Hematopoietic multipotent progenitor cell treated with erythropoietin and hydrocortisone succinate and interleukin-3 and kit ligand, for 8 days (in vitro differentiated cells): ENCODE data around the gene TRIO.

Experiments
- DNase-seq: peaks from one replicate; pipeline ENCODE4 v3.0.0-alpha.2; 2015

The TRIO gene

DNA sequence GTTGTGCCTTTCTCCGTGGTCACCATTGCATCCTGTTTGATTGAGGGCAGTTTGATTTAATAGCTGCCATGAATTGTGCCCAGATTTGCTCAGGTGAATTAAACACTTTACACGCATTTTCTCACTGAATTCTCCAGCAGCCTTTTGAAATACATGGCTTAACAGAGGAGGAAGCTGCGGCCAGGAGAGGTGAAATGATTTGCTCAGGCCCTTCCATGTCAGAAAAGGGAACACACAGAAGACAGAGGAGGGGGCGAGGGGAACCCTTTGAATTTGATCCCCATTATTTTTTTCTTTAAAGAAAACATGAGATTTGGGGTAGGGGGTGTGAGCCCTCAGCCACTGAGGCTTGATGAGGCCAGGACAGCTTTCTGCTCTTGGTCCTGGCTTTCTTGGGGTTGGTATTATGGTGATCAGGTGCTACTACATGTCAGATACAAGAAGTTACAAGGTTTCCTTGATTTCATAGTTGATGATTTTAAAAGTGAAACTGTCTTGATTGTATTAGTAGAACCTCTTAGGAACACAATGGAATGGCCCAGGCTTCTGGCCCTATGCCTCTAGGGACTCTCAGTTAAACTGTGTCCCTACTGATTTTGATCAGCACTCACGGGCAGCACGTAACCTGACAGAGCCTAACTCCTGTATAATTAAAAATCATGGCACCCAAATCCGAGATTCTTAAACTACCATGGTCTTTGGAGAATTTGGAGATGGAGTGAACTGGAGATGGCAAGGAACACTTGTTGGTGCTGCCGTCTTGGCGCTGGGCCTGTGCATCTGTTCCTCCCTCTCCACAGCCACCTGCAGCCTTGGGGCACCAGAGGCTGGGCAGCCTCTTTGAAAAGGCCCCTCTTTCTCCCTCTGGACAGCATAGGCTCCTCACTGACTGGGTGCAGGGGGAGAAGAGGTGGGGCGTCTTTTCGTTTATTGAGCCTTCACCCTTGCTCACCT, 107.9 kb downstream of the TRIO start:
- DNase-seq = no peak

DNA sequence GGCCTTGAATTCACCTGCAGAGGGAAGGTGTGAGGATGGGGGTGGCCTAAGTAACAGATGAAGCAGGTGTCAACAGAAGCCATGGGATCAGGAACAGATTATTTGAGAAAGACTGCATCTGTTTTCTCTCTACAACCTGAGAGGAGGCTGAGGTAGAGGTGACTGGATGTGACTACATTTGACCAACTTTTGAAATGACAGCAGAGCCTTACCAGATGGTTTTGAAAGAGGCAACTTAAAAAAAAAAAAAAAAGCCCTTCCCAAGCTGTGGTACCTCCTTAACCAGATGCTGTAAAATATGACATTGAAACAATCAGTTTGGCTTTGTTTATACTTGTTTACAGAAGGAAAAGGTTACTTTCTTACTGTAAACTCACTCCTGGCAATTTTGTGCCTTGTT, 108.6 kb downstream of the TRIO start:
- no peak for DNase-seq

DNA sequence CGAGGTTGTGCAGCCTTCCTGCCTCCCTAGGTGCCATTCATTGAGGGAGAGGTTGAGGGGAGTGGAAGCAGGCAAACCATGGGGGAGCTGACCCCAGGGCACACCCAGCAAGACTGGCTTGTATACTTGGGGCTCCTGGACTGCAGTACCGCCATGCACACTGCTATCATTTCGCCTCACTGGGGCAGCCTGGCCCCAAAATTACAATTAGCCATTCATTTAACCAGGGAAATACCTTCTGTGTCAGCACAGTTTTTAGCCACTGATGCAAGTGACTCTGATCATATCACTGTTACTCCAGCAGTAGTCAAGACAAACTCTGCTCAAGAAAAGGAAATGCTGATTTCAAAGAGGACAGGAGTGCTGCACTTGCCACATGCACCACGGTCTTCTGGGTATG, 109.7 kb downstream of the TRIO start:
- DNase-seq = no peak

DNA sequence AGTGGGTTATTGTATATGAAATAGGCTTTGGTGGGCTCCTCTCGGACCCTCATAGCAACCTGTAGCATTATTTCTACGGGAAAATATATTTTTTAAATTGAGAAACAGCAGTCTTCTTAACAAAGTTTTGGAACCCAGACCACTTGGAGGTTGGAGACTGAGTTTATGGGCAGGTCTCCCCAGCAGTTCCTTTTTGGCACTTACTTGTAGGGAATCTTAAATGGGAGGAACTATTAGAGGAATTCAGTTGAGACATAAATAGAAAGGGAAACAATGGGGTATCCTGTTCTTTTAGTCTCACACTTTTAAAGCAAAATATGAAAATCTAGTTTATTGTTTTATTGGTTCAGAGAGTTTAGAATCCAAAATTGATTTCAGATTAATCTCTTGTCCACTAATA, 111.5 kb downstream of the TRIO start:
- no peak for DNase-seq

DNA sequence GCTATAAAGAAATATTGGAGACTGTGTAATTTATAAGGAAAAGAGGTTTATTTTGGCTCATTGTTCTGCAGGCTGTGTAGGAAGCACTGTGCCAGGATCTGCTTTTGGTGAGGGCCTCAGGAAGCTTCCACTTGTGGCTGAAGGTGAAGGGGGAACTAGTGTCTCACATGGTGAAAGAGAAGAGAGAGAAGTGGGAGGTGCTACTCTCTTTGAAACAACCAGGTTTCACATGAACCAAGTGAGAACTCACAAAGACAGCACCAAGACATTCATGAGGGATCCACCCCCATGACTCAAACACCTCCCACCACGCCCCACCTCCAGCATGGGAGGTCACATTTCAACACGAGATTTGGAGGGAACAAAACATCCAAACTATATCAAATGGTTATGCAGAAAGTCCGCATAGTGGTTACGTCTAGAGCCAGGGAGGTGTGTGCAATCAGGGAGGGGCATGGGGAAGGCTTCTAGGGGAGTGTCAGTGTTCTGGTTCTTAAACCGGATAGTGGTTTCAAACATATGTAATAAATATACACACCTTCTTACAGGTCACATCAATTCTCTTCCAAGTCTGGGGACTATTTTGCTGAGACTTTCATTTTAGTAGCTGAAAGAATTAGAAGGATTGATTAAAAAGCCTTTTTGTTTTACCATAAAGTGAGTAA, 113.0 kb downstream of the TRIO start:
- DNase-seq = no peak

DNA sequence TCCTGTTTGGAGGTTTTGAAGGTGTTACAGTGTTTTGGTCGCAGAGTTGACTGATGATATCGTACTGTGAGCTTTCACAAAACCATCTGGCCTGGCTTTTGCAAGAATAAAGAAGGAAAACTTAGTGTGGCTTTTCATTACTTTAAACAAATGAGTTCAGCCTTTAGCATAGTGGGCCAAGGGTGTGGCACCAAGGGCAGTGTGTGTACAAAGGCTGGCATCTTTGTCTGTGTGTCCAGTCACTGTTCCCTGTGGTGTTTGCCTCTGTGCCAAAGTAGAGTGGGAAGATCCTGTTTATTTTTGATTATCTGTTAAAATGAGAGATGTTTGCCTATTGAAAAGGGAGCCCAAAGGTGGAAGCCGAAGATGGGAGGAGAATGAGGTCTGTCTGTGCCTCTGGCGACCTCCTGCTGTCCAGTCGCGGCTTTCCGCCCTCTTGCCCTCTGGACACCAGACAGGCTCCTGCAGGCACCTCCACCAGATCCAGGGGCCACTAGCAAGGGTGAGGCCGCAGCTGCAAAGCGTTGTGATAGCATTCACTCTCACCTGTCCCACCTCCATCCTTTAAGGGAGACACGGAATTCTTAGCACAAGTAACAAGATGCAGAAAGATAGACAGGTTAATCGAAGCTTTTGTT, 113.7 kb downstream of the TRIO start:
- DNase-seq = no peak

DNA sequence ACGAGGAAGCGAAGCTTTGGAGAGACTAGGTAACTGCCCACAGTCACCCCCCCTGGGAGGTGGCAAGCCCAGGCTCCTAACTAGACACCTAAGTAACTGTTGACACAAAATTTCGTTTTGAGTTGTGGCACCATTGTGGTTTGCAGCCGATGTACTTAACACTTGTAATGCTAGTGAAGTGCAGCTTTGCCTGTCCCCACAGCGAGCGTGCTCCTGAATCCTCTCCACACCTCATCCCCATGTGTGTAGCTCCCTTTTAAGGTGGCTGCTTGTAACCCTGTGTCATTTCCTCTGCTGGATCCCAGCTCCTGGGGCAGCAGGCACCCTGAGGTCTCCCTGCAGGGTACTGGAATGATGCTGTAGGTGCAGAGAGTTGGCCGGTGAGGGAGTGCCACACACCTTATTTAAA, 114.9 kb downstream of the TRIO start:
- DNase-seq = no peak

DNA sequence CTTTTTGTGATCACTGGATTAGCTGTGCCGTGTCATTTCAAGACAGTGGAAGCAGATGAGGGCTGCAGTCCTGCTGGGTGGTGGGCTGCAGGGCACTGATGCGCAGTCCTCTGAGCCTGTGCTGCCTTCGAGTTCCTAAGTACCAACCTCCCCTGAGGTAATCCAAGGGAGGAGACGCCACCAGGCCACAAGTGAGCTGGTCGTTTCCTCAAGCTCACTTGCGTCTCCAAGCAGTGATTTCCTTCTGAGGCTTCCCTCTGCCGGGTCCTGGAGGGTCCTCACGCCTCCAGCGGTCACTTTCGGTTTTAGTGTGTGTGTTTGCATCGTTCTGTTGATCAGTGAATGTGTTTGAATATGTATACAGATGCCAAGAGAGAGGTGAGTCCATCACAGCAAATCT, 115.7 kb downstream of the TRIO start:
- no peak for DNase-seq

DNA sequence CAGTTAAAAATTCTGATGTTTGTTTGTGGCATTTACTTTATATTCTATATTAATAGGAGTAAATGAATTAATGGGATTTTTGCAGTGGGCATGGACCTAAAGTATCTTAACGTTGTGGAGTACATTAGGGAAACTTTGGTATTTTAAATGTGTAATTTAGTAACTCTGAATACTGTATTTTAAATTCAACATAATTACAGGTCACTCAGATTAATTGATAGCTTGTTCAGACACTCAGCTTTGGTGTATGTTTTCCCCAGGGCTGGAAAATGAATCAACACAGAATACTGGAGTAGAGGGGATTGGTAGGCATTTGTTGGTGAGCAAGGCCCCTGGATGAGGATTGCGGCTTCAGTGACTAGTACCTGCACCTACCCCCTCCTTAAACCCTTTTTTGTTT, 117.5 kb downstream of the TRIO start:
- DNase-seq = no peak

DNA sequence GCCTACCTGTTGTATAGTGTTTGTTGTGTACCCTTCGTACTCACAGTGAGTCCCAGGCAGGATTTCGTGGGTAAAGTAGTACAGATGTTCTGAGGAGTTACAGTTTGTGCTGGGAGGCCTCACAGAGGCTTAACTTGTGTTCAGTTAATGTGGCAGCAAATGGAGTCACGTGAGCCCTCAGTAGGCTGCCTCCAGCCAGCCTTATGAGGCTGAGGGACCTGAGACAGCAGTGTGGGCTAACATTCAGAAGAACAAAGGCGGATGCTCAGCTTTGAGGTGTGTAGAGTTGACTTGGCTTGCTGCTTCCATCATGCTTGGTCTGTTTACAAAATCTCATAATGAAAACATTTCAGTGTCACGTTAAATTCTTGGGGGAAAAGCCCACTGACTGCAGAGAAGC, 118.1 kb downstream of the TRIO start:
- no peak for DNase-seq

DNA sequence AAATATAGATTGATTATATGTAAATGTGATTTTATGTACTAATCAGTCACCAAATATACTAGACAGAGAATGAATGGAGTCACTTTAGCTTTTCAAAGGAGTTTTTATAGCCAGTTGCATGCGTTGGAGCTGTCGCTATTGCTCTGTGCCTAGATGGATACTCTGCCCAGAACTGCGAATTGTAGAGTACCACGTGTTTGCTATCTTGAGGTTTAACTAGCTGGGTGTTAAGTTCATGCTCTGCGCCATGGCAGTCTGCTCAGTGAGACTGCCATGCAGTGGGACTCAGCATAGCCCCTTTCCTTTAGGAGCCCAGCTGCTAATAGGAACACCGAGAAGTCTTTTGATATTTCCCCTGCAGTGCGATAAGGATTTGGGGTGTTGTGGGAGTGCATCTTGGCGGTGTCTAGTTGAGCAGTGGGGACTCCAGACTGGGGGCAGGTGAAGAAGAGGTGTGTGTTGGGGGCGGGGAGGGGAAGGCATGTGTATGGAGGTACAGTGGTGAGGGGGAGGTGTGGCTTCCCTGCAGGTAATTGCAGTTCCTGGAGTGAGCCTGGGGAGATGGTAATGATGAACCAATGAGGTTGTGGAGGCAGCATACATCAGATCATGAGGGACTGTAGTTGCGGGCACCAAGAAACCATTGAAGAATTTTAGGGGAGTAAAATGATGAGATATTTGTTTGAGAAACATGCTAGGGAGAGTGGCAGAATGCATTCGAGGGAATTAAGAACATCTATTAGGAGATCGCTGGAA, 118.9 kb downstream of the TRIO start:
- DNase-seq = no peak

DNA sequence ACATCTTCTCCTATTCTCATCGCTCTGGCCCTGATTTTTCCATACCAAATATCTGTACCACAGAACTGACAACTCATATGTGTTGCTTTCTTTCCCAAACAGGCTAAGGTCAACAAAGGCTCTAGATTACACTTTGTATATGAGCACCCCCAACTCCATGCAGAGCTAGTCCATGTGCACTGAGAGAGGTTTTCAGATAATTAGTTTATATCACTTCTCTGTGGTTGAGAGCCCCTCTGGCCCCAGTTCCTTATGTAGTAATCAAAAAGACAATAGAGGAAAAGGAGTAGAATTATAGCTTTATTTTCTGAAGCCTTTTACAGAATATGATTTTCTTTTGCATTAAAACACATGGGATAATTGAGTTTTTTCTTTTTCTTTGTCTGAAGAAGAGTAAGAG, 120.0 kb downstream of the TRIO start:
- no peak for DNase-seq

DNA sequence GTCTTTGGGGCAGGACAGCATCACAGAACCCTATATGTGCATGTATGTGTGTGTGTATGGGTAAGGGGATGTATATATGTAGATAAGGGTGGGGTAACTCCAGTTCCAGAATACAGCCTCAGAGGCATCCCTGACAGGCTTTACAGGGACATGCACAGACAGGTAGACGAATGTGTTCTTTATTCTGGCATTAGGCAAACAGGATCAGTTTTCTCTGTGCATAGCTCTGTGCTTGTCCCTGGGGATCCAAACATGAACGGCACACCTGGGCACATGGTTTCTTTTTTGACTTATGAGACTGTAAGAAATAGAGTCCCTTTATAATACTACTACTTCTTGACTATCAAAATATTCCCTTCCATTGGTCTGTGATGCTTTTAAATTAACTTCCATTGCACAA, 120.6 kb downstream of the TRIO start:
- DNase-seq = no peak

DNA sequence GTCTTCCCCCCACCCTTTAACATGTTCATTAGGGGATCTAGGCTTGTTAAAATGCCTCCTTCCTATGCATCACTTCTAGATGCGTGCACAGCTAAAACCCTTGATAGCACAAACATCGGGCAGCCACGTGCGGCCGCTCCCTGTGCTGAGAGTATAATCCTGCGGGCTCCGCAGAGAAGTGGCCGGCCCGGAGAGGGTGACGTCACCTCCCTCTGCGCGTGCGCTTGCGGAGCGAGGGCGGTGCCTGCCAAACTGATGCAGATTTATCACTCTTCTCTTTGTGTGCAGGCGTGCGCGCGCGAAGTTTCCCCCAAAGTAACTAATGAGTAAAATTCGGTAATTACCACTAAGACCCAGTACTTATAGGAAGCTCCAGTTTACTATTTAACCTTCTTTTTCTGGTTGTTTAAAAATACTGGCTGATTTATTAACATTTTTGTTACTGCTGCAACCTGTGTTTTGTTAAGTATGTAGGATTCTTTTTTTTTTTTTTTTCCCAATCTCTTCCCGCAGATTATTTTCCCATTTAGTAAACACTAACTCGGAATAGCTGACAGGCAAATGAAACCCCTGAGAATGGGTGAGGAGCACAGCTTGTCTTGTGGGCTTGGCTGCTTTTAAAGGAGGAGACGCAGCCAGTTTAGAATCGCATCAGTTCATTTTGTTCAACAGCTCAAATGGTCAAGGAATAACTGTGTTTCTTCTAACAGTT, 121.6 kb downstream of the TRIO start:
- DNase-seq = peak; percentile 86

DNA sequence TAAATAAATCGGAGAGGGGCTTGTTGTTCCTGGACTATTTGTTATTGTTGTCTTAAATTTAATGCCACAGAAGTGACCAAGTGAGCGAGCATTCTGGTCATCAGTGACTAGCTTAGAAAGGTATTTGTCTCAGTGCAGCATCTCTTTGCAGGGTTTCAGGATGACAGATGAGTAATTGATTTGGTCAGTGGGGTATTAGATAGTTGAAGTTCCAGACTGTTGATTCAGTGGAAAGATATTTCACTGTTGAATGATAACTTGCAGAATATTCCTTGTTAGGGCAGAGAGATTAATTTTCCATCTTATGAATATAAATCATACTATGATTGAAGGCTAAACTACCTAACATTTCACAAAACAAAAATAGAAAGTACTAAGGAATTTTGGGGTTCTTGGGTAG, 122.4 kb downstream of the TRIO start:
- DNase-seq = no peak

DNA sequence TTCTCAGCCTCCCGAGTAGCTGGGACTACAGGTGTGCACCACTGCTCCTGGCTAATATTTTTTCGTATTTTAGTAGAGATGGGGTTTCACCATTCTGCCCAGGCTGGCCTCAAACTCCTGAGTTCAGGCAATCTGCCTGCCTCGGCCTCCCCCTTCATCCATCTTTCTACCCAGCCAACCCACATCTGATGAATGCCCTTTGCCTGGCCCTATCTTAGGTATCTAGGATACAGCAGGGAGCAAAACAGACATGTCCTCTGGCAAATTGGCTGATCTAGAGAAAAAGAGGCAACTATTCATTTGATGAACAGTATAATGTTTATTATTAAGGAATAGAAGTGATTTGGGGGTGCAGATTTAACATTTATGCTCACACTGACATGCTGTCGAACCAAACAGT, 123.0 kb downstream of the TRIO start:
- no peak for DNase-seq

DNA sequence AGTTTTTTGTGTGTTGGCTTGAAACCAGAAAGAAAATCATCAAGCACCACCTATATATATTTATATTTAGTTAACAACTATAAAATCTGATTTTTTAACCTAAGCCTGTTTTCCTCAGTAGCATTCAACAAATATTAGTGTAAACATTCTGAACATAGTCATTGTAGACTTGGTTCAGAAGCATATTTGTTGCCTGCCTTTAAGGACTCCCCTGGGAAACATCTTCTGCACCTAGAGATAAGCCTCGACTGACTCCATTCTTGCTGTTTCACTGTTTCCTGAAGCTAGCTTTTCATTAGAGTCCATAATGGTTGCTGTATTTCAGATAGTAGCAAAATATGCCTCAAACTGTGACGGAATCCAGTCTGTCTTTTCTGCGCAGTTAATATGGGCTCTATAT, 123.5 kb downstream of the TRIO start:
- peak; percentile 64 for DNase-seq

DNA sequence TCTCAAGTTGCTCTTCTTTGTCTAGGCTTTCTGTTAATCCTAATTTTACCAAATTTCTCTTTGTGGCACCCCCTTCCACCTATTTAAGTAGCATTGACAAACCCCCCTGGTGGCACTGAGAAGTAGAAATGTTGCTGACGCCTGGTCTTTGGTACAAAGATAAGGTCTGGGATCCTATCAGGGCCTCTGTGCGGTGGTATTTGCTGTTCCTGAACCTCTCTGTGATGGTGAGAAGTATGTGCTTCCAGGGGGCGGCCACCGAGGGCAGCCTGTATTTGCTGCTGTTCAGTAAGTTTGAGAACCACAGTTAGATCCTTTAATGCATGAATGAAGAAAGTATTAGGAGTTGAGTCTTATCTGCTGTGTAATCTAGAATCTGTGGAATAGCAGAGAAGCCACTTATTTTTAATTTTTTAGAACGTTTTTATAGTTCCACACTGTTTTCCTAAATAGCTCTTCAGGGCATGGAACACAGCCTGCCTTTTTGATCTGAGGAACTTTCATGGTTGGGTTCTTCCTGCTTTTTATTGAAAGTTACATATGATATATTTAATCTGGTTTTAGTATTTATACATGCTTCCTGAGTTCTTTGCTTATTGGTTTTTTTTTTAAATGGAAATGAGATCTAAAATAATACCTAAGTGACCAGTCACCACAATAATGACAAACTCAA, 124.2 kb downstream of the TRIO start:
- peak; percentile 36 for DNase-seq

DNA sequence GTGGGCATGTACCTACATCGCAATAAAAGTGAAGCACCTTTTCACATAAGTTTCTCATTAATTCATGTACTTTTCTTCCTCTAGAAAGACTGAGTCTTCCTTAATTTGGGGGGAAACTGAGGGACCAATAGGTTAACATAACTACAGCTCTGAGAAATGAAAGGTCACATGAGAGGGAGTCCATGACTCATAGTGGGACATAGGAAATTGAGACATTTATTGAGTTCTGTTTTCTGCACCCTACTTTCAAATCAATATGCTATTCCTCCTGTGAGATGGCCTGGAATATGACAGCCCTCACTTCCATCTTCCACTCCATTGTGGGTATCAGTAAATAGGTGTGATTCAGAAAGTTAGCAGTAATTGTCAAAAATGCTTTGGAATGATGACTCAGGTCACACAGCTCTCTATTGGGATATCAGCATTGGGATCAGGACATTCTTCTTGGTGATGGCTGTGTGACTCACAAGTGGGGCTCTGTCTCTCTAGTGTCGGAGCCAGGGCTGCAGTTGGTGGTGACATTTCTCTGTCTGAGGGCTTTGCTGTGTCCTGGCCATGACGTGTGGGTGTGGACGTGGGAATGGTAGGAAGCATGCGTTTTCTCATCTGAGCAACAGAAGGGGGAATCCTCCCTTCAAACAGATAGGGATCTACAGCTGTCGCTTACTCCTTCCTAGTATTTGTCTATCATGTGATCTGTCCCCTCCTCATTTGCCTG, 125.0 kb downstream of the TRIO start:
- peak; percentile 44 for DNase-seq

DNA sequence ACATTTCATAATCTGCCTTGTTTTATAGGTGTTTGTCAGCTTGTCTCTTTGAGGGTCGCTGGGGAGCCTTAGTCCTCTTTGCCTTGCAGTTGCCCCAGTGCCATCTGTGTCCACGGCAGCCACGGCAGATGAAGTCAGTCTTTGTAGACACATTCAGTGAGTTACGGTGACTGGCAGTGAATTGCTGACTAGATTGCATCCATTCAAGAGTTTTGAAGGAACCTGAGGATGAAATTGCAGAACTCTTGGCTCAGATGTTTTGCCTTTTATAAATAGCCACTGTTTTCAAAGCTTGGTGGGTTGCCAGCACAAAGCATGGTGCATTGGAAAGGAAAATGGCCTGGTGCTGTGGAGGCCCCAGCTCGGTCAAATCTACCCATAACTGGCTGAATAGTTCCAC, 125.6 kb downstream of the TRIO start:
- no peak for DNase-seq

DNA sequence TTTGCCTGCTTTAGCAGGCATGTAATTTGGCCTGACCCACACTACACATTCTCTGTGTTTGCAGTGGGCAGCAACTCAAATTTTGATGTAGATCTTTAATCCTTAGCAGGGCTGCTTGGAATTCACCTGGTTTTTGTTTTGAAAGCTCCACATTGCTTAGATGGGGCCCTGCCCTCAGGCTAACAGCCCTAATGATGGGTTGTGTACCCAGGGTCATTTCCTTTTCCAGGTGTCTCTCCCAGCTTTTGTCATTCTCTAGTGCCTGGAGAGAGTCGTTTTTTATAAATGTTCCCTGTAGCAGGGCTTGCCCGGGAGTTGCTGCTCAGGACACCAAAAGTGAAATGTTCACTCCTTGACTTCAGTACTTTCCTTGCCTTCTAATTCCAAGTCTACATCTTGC, 126.3 kb downstream of the TRIO start:
- no peak for DNase-seq
